ENCODE measurements around the gene KCNJ6.
"Not testable (repeated sequence)": the region's sequence is repeated elsewhere in the genome, so short reads cannot be mapped to it uniquely, and the experiment has no call there.

KCNJ6 gene

DNA sequence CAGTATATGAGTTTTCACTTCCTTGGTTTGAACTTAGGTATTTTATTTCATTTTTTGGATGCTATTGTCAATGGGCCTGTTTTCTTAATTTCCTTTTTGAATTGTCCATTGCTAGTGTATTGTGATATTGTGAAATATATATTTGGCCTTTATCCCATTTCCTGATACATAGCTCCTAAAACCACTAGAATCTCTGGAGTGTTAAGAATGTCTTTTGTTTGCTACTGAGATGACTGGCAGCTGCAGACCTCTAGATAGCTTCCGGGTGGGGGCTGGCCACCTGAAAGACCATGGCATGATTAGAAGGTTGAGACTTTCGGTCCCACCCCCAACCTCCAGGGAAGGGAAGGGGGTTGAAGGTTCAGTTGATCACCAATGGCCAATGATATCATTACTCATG lies 245.4 kb downstream of the KCNJ6 start:
- DNase-seq = no peak

DNA sequence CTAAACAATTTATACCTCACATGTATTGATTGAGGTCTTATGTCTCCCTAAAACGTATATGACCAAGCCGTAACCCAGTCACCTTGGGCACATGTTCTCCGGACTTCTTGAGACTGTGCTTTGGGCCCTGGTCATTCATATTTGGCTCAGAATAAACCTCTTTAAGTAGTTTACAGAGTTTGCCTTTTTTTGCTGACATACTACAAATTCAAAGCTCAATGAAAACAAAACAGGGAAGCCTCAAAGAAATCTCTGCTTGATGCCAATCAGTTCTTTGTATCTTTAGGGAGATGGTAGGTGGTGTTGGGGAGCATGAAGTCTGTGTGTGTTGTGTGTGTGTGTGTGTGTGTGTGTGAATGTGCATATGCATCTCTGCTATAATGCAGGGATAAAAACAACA lies 247.0 kb downstream of the KCNJ6 start:
- no peak for DNase-seq

DNA sequence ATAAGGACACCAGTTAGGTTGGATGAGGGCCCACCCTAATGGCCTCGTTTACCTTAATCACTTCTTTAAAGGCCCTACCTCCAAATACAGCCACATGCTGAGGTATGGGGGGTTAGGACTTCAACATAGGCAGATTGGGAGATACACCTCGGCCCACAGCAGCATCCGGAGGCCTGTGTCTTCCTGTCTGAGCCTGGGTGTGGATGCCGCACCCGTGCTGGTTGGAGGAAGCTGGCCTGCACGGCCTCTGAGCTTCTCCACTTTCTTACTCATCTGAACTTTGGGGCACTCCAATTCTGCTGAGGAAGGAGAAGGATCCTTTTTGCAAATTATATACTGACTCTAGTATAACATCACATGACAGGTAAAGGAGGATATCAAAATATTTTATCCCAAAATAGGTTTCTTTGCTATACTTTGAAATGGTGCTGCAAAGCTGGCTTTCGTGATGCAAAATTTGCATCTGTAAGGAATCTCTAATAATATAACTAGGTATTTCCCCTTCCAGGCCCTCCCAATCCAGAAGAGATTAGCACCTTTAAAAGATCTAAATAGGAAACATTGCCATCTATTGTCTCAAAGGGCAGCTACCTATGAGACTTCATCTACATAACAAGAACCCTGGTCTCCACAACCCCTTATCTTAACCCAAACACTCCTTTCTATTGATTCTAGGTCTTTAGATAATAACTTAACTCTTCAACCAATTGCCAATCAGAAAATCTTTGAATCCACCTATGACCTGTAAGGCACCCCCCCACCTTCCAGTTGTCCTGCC lies 247.6 kb downstream of the KCNJ6 start:
- DNase-seq = no peak

DNA sequence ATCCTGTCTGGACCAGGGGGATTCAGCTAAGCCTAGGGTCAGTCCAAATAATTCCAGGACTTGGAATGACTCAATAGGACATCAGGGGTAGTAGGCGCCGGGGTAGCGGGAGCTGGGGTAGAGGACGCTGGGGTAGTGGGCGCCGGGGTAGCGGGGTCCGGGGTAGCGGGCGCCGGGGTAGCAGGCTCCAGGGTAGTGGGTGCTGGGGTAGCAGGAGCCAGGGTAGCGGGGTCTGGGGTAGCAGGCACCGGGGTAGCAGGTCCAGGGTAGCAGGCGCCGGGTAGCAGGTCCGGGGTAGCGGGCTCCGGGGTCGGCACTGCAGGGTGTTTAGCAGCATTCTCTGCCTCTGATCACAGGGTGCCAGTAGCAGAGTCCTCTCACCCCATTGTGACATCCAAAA lies 248.9 kb downstream of the KCNJ6 start:
- no peak for DNase-seq

DNA sequence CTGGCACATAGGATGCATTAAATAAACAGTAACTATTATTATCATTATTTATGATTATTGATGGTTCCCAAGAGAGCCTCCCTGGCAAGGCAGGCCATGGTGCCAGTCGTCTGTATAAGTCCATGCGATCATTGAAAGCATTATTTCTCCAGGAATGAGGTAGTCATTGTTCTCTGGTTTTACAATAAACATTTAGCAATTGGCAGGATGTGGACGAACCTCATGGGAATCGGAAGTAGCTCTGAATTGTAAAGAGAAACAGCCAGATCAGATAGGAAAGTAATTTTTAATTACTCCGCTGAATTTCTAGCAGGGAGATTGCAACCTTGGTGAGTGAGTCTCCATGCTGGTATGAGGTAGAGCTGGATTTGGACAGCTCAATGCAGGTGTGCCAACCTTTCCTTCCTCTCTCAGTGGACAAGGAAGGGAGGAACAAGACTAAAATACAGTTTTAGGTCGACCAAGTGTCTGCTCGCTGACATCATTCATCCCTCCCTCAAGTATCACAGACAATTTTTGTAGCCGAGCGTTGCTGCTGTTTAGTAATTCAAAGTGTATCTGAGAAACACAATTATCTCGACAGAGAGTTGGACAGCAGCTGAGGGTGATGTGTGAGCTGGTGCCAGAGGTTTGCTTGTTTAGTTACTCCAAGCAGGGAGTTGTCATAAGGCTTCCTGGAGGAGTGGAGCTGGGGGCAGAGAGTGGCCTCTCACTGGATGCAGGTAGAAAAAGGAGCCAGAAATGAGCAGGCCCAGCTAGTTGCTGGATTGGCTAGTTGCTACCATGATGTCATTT lies 250.8 kb downstream of the KCNJ6 start:
- DNase-seq = no peak

DNA sequence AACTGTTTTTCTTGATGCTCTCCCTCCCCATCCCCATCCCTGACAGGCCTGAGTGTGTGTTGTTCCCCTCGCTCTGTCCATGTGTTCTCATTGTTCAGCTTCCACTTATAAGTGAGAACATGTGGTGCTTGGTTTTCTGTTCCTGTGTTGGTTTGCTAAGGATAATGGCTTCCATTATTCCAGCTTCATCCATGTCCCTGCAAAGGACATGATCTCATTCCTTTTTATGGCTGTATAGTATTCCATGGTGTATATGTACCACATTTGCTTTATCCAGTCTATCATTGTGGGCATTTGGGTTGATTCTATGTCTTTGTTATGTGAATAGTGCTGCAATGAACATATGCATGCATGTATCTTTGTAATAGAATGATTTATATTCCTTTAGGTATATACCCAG lies 254.0 kb downstream of the KCNJ6 start:
- not testable (repeated sequence) for DNase-seq

DNA sequence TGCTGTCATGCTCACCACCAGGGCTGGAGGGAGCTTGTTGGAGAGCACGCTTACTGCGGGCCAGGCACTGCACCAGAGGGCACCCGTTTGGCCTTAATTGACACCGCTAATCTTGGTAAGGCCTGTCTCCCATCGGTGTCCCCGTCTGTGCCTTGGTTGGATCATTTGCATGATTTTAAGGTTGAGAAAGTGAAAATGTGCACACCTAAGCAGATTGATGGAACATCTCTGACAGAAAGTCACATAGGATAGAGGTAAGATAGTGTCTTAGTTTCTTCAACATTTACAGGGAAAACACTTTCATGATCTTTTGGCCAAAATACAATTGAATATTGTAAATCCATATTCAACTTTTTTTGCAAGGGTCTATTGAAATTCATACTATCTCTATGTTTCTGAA lies 255.5 kb downstream of the KCNJ6 start:
- no peak for DNase-seq

DNA sequence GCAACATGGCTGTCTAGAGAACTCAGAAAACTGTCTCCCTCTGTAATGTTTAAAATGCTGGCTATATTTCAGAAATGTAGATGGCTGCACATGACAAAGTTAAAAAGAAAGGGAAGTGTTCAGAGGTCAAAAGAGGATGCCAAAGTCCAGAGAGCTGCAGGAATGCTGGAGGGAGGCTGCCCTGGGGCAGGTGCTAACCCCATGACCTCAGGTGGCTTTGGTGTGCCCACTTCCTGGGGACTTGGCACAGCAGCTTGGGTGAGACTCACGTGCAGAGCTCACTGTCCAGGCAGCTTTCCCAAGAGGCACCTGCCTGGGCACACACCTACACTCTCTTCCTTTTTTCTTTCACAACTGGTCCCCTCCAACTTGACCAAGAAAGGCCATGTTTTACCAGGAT lies 256.4 kb downstream of the KCNJ6 start:
- DNase-seq = no peak

DNA sequence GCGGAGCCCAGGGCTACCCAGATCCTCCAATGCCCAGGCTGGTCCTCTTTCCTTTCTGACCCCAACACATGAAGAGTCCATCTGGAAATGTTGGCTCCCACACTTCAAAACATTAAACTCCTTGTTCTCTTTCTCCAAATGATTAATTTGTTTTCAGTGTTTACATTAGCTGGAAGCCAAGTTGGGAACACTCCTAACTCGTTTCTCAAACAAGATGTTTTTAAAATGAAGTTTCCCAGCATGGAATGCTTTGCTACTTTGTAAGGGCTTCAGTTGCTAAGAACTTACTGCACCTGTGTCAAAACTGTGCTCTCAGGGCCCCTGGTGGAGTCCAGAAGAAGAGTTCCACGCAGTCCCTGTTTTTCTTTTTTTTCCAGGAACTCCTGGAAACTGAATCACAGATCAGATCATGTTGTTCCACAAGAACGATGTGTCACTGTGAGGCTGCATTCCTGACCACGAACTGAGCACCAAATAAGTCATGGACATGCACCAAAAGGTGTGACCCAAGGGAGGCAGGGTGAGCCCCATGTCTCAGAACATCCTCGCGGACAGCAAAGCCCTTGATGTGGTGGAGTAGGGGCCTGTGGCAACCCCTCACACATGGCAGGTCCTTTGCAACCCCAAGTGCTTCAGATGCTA lies 257.3 kb downstream of the KCNJ6 start:
- no peak for DNase-seq

DNA sequence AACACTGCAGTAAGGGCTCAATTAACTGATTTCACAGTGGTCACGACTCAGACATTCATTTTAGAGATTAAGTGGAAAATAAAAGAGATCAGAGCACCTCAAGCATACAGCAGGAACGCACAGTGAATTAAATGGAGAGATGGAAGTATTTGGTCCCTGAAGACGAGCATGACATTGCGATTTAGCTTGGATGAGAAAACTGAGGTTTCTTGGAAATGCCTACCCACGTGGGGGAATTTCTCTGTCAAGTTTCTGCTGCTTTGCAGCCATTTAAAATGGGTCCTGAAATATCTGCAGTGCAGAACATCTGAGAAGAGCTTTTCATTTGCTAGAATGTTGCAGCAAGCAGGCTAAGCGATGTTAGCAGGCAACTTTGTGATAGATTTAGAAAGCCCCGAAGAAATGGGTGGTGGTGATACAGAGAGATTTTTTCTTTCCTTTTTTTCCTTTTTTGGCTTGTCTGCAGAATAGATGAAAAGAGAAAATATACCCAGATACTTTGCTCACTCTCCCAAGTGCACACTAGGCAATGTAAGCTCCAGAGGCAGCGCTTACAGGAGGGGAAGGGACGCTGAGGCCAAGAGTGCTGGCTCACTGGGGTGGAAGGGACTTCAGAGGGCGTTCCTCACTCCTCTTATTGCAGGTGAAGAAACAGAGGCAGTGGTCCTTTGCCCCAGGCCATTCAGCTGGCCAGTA lies 258.0 kb downstream of the KCNJ6 start:
- DNase-seq = no peak

DNA sequence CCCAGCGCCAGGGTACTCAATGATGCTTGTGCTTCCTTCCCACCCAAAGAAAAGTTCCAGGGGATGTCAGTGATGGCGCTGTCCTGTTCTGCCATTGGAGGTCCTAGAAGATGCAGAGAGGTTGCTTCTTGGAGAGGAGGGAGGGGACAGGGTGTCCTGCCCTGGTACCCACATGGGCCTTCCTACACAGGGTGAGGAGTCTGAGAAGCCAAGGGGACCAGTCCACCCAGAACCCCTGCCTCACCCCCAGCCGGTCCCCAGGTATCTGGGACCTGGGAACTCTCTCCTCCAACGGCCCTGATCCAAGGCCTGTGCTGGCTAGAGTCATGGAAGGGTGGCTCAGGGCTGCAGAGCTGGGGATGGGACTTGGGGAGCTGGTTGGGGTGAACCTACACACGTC lies 259.4 kb downstream of the KCNJ6 start:
- no peak for DNase-seq

DNA sequence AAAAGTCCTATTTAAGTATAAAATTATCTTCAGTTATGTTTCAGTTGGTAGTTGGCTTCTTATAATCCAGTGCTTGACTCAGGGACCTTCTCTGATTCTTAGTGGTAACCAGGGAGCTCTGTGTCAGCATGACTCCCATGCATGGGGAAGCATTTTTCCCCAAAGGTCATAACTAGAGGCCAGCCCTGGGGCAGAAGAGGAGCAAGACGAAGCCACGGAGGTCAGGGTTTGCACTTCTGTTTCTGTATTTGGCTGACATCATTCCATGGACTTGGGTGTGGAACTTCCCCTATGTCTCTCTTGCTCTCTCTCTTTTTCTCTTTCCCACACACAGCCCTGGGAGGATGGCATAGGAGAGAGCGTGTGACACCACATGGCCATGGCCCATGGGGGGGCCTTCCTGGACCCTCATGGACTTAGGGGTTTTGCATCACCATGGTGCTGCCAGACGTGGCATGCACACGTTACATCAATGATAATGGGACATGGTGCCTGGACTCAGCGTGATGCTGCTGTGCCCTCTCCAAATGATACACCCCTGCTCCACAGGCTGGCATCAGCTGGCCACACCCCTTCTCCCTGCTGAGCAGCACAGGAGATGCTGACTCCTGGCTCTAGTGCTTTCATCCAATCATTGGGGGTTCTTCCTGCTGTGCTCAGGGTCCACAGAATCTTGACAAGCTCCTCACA lies 260.5 kb downstream of the KCNJ6 start:
- DNase-seq = no peak

DNA sequence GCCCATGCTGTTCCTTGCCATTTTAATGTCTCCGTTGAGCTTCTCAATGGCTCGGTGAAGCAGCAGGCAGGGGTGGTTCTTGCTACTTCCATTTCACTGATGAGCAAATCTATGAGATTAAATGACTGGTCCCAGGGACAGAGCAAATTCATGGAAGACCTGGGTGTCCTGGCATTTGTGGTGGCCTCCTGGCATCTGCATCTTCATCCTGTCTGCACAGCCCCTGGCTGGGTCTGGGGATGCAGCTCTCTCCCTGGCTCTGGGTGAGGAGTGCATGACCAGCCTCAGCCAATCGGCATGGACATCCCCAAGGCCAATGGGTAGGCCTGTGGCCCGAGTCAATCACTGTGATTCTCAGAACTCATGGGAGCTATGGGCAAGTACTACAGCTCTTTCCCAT lies 261.7 kb downstream of the KCNJ6 start:
- DNase-seq = no peak

DNA sequence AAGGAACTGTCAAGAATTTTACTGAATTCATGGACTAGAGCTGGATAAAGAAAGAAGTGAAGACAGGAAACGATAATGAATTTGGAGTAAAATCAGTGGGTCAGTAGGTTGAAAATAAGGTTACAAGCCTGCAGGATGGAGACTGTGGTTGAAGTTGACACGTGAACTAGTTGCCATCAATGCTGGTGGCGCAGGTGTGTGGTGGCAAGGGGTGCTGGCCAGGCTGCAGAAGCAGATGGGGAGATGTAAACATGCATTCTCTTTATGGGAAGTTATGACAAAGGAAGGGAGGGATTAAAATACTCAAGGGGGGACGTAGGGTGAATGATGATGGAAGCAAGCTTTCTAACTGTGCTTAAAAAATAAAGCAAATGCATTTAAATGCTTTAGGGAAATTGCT lies 263.1 kb downstream of the KCNJ6 start:
- DNase-seq = no peak

DNA sequence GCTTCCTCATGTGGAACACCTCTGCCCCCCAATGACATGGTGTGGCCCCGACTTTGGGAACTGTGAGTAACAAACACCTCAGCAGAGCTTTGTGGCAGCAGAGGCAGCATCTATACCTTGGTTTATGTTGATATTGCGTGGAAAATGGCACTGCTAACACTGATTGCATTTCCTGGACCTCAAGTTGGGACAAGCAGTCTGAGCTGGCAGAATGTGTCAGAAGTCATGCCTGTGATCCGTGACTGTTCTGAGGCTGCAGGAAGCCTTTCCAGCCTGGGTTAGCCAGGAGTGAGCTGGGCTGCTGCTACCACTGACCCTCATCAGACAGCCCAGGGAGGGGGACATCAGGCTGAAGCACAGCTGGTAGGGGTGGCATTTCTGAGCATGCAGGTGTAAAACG lies 268.5 kb downstream of the KCNJ6 start:
- no peak for DNase-seq

DNA sequence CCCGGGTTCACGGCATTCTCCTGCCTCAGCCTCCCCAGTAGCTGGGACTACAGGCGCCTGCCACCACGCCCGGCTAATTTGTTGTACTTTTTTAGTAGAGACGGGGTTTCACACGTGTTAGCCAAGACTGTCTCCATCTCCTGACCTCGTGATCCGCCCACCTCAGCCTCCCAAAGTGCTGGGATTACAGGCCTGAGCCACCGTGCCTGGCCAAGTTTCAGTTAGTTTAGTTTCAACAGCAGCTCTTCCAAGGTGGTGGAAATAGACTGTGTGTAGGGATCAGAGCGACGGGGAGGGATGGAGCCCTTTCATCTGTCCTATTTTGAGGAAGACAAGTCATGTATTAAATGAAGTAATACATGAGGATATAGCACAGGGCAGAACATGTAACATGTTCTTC lies 269.5 kb downstream of the KCNJ6 start:
- not testable (repeated sequence) for DNase-seq

DNA sequence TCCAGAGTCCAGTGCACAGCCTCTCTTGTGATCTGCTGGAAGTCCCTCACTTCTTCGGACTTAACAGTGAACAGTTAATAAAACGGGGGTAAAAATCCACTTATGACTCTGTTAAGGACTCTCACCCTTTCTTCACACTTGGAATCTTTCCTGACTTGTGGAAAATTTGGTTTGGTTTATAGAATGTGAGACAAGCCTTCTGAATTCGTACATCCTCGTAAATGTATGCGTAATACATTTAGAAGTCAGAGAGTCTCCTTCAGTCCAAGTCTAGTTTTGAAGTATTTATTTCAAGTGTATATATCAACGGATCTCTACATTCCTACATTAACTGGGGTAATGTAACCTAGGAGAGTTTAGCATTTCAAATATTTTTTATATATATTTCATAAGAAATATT lies 270.4 kb downstream of the KCNJ6 start:
- no peak for DNase-seq

DNA sequence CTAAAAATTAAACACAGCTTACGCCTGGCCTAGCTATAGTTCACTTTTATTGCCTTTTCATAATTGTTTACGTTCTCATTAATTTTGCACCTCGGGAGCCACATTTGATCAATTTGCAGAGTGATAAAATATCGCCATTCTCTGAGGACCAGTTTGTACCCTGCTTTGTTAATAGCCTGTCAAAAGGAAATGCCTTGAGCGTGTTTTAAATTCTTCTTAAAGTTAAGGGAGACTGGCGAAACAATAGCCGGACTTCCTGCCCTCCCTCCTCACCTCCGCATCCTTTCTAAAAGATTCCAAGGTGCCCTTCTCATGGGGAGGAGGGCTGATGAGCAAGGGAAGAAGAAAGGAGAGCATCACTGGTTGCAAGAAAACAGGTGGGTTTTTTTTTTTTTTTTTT lies 271.6 kb downstream of the KCNJ6 start:
- DNase-seq = no peak

DNA sequence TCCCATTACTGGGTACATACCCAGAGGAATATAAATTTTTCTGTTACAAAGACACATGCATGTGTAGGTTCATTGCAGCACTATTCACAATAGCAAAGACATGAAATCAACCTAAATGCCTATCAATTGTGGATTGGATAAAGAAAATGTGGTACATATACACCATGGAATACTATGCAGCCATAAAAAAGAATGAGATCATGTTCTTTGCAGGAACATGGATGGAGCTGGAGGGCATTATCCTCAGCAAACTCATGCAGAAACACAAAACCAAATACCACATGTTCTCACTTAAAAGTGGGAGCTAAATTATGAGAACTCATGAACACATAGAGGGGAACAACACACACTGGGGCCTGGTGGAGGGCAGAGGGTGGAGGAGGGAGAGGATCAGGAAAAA lies 272.4 kb downstream of the KCNJ6 start:
- DNase-seq = not testable (repeated sequence)

DNA sequence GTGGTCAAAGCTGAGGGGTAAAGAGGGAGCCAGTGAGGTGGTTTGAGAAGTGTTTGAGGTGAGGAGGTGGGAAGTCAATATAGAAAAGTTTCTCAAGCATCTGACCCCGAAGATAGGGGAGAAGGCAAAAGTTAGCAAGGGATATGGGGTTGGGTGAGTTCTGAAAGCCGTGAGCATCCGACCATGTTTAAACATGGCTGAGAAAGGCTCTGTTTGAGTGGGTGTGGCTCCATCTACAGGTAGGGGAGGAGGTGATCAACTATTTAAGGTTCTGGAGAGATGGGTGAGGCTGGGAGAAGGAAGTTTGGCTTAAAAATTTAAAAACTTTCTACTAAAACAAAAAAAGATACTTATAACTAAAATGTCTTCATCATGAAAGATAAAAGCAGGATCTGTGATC lies 273.8 kb downstream of the KCNJ6 start:
- DNase-seq = no peak

DNA sequence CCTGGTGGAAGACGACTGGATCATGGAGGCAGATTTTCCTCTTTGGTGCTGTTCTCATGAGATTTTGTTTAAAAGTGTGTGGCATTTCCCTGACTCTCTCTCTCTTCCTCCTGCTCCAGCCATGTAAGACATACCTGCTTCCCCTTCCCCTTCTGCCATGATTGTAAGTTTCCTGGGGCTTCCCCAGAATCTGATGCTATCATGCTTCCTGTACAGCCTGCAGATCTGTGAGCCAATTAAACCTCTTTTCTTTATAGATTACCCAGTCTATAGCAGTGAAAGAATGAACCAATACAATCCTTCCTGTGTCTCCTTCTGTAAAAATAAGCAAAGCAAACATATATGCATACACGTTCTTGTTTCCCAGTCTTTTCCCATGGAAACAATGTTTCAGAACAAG lies 276.5 kb downstream of the KCNJ6 start:
- DNase-seq = no peak

DNA sequence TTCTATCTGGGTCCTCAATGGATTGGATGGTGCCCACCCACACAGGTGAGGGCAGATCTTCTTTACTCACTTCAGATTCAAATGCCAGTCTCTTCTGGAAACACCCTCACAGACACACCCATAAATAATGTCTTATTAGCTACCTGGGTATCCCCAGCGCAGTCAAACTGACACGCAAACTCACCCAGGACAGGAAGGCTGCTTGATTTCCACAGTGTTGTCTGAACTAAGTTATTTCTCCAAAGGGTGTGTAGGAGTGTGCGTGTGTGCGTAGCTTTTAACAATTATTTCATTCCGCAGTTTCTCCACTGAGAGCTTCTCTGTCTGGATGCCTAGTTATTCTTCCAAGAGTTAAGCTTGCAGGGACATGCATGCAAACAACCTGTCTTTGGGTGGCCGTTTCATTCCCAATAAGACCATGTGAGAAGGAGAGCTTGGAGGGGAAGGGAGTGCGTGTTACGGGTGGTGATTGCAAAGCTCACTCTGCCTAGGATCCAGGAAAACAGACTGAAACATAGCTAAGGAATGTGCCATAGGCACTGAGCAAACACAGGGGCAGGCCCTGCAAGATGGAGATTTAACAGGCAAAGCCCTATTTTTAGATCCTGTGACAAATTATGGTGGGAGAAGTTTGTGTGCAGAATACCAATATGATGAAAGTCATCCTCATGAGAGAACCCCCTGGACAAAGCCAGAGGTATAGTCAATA lies 280.0 kb downstream of the KCNJ6 start:
- no peak for DNase-seq

Measured in effector CD4-positive, alpha-beta T cell (primary cell).